Naive B cell (primary cell): ENCODE measurements around the gene MYO3B. TPM values are rescaled to one million over a fixed set of nuclear protein-coding genes. Genes with fewer than 3 reads are reported as not detected.

Experiments
- ATAC-seq, 2 donors: fragments of 150-1000 bp; cut with Tn5 transposase; 2 replicates each; pipeline ENCODE4 v1.10.0; 2021; ENCODE audit warnings: low read depth in 2 of 2, mild to moderate bottlenecking in 2 of 2, moderate library complexity in 2 of 2
- DNase-seq: peaks from one replicate; pipeline ENCODE4 v3.0.0; 2022
- H3K27ac Mint-ChIP-seq, 6 donors: one replicate each; pipeline ENCODE4 v1.8.0; 2020 to 2022; ENCODE audit warnings: mild to moderate bottlenecking in 6 of 6, mixed read lengths in 6 of 6, moderate library complexity in 5 of 6, inconsistent platforms in 2 of 6
- H3K27me3 Mint-ChIP-seq, 3 donors: one replicate each; pipeline ENCODE4 v1.8.0; 2021 to 2022; ENCODE audit warnings: mixed read lengths in 3 of 3, mild to moderate bottlenecking in 1 of 3
- H3K36me3 Mint-ChIP-seq, 2 donors: one replicate each; pipeline ENCODE4 v1.8.0; 2020 to 2022; ENCODE audit warnings: mixed read lengths in 2 of 2, inconsistent platforms in 1 of 2, mild to moderate bottlenecking in 1 of 2
- H3K4me1 Mint-ChIP-seq, 3 donors: one replicate each; pipeline ENCODE4 v1.8.0; 2020 to 2022; ENCODE audit warnings: mixed read lengths in 3 of 3, inconsistent platforms in 1 of 3, mild to moderate bottlenecking in 1 of 3, moderate library complexity in 1 of 3
- H3K4me3 Mint-ChIP-seq, 8 donors: one replicate each; pipeline ENCODE4 v1.8.0; 2020 to 2022; ENCODE audit warnings: mild to moderate bottlenecking in 8 of 8, mixed read lengths in 8 of 8, moderate library complexity in 8 of 8, inconsistent platforms in 2 of 8
- H3K9me3 Mint-ChIP-seq, 7 donors: one replicate each; pipeline ENCODE4 v1.8.0; 2020 to 2022; ENCODE audit warnings: mixed read lengths in 7 of 7, mild to moderate bottlenecking in 5 of 7, inconsistent platforms in 2 of 7, moderate library complexity in 1 of 7
- polyA plus RNA-seq, 6 donors: library from polyadenylated mRNA; unstranded; fragments of 300-500 nt; fragmentation: Illumina TruSeq; gene quantifications; one replicate each; pipeline ENCODE4 v1.2.3, GENCODE V29; 2021; ENCODE audit warnings: low read depth in 6 of 6

Gene MYO3B
- polyA plus RNA-seq, 6 donors from 2014 or later: not detected

DNA sequence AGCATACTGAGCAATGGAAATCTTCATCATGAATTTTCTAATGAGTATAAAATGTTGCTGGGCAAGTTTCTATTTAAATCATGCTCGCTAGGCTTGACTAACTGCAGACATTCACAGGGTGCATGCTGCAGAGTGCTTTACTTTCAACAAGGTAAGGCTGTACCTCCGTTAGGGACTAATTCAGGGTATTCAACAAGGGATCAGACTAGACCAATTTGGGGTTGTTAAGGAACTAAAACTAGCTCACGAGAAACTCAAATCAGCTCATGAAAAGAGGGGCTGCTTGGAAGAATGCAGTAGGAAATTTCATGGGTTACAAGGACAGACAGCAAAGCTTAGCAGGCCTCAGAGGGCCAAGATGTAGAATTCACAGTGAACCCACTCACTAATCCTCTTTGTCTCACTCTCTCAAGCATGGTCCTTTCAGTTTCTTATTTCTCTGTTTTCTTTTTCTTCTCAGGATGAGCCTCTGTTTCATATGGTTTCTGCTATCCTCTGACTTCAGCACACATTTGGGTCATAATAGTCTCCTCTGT, 2.2 kb downstream of the MYO3B start:
- peaks cover 0 to 10% (median 2%) of the 10 kb centered on the region in 7 donors for H3K9me3 Mint-ChIP-seq
- no peak for DNase-seq
- H3K36me3 Mint-ChIP-seq: no peaks in the 10 kb centered on the region
- no peaks in the 10 kb centered on the region for H3K27me3 Mint-ChIP-seq
- H3K4me1 Mint-ChIP-seq: no peaks in the 10 kb centered on the region
- ATAC-seq: no peak
- no peak overlapping the region for H3K4me3 Mint-ChIP-seq
- no peak overlapping the region for H3K27ac Mint-ChIP-seq

DNA sequence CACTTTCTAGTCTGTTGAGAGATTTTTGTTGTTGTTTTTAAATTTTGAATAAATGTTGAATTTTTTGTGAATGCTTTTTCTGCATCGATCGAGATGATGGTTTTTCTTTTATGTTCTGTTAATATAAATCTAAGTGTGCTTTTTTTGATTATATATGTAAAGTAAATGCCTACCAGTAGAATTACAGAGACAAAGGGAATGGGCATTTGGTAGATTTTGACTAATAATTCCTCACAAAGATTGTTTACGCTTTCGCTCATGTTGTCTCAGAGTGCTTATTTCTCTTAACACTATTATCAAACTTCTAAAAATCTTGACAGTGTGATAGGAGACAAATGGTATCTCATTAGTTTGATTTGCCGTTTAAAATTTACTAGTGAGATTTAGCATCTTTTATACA, 3.7 kb downstream of the MYO3B start:
- Mint-ChIP-seq H3K9me3 (peaks cover 0 to 25% (median 12%) of the 10 kb centered on the region in 7 donors), H3K27me3 (no peaks in the 10 kb centered on the region), H3K27ac (no peak overlapping the region), H3K4me1 (no peaks in the 10 kb centered on the region), H3K4me3 (no peak overlapping the region), H3K36me3 (no peaks in the 10 kb centered on the region)
- ATAC-seq: no peak
- DNase-seq: no peak

DNA sequence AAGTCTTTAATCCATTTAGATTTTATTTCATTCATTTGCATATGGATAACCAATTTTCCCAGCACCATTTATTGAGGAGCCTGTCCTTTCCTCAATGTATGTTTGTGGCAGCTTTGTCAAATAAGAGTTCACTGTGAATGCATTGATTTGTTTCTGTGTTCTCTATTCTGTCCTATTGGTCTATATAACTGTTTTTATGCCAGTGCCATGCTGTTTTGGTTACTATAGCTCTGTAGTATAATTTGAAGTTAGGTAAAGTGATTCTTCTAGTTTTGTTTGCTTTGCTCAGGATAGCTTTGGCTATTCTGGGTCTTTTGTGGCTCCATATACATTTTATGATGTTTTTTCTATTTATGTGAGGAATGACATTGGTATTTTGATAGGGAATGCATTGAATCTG, 7.4 kb downstream of the MYO3B start:
- Mint-ChIP-seq H3K36me3 (peaks cover 11 to 13% of the 10 kb centered on the region in 2 donors), H3K27me3 (peaks cover 4 to 10% (median 10%) of the 10 kb centered on the region in 3 donors), H3K4me3 (no peak overlapping the region), H3K27ac (no peak overlapping the region), H3K4me1 (no peaks in the 10 kb centered on the region), H3K9me3 (peaks cover 9 to 62% (median 36%) of the 10 kb centered on the region in 7 donors)
- ATAC-seq (no peak), DNase-seq (no peak)

DNA sequence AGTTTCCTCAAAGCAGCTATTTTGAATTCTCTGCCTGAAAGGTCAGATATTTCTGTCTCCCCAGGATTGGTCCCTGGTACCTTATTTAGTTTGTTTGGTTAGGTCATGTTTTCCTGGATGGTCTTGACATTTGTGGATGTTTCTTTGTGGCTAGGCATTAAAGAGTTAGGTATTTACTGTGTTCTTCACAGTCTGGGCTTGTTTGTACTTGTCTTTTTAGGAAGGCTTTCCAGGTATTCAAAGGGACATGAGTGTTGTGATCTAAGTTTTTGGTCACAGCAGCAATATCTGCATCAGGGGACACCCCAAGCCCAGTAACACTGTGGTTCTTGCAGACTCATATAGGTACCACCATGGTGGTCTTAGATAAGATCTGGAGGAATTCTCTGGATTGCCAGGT, 11.8 kb downstream of the MYO3B start:
- ATAC-seq: no peak
- H3K4me1 Mint-ChIP-seq: no peaks in the 10 kb centered on the region
- peaks cover 4 to 28% (median 23%) of the 10 kb centered on the region in 3 donors for H3K27me3 Mint-ChIP-seq
- H3K36me3 Mint-ChIP-seq: peaks cover 11 to 13% of the 10 kb centered on the region in 2 donors
- no peak overlapping the region for H3K4me3 Mint-ChIP-seq
- H3K27ac Mint-ChIP-seq: no peak overlapping the region
- DNase-seq: no peak
- H3K9me3 Mint-ChIP-seq: peaks cover 9 to 79% (median 44%) of the 10 kb centered on the region in 7 donors

DNA sequence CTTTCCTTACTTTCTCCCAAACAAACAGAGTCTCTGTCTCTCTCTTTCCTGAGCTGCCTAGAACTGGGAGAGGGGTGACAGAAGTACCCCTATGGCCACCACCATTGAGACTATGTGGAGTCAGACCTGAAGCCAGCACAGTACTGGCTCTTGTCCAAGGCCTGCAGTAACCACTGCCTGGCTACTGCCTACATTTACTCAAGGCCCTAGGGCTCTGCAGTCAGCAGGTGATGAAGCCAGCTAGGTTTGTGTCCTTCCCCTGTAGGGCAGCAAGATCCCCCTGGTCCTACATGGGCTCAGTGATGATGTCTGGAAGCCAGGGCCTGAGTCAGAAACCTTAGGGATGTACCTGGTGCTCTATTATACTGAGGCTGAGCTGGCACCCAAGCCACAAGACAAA, 12.2 kb downstream of the MYO3B start:
- Mint-ChIP-seq H3K36me3 (peaks cover 11 to 13% of the 10 kb centered on the region in 2 donors), H3K27me3 (peaks cover 4 to 32% (median 26%) of the 10 kb centered on the region in 3 donors), H3K27ac (no peak overlapping the region), H3K4me3 (no peak overlapping the region), H3K9me3 (peaks cover 9 to 74% (median 41%) of the 10 kb centered on the region in 7 donors), H3K4me1 (no peaks in the 10 kb centered on the region)
- no peak for ATAC-seq
- no peak for DNase-seq

DNA sequence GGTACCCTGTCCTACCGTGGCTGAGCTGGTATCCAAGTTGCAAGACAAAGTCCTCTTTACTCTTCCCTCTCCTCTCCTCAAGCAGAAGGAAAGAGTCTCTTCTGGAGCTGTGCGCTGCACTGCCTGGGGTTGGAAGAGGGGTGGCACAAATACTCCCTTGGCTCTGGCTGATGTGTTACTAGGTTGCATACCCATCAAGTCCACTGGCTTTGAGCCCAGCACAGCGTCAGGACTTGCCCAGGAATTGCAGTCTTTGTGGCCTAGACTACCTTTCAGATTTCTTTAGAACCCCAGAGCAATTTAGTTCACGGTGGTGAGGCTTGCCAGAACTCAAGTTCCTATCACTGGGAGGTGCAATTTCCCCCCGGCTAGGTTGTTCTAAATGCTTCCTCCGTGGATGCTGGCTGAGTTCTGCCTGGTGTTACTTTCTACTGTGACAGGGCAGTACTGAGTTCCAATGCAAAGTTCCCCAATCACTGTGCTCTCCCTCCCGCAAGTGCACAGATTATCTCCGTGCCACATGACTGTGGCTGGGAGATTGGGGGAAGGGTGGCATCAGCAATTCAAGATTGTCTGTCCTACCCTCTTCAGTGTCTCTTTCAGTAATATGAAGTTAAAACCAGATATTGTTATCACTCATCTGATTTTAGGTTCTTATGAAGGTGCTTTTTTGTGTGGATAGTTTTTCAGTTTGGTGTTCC, 13.4 kb downstream of the MYO3B start:
- no peak for ATAC-seq
- no peak overlapping the region for H3K4me3 Mint-ChIP-seq
- DNase-seq: no peak
- H3K36me3 Mint-ChIP-seq: peaks cover 11 to 13% of the 10 kb centered on the region in 2 donors
- H3K27ac Mint-ChIP-seq: no peak overlapping the region
- H3K4me1 Mint-ChIP-seq: no peaks in the 10 kb centered on the region
- peaks cover 7 to 34% (median 29%) of the 10 kb centered on the region in 3 donors for H3K27me3 Mint-ChIP-seq
- peaks cover 9 to 63% (median 31%) of the 10 kb centered on the region in 7 donors for H3K9me3 Mint-ChIP-seq

DNA sequence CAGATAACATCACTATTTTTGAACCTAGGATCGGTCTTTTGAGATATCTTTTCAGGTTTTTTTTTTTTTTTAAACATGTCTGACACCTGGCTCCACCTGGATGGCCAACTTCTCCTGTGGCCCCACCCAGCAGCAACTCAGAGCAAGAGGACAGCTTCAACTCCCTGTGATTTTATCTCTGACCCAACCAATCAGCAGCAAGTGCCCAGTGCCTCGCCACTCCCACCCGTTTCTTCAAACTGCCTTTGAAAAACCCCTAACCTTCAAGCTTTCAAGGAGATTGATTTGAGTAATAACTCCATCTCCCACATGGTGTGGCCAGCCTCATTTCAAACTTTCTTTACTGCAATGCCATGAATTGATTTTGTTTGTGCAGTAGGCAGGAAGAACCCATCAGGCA, 19.0 kb downstream of the MYO3B start:
- Mint-ChIP-seq H3K27ac (no peak overlapping the region), H3K4me3 (no peak overlapping the region), H3K27me3 (peaks cover 3 to 34% (median 12%) of the 10 kb centered on the region in 3 donors), H3K4me1 (no peaks in the 10 kb centered on the region), H3K9me3 (peaks cover 0 to 10% (median 0%) of the 10 kb centered on the region in 7 donors), H3K36me3 (no peaks in the 10 kb centered on the region)
- ATAC-seq: no peak
- no peak for DNase-seq

DNA sequence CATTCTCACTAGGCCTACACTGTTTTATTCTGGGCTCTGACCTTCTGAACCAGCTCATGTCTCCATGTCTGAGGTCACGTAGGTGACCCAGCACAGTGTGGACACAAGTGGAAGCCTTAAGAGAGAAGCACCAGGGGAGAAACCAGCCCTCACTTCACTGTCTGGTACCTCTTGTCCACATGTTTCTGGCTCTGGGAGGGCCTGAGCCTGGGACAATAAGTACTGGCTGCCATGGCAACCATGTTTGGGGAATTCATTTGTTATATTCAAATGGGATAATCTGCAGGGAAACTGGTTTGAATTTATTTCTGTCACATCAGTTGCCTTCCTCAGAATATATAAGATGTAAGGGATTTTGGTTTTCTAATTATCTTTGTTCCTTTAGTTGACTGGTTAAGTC, 23.3 kb downstream of the MYO3B start:
- peaks cover 0 to 24% (median 11%) of the 10 kb centered on the region in 3 donors for H3K27me3 Mint-ChIP-seq
- no peaks in the 10 kb centered on the region for H3K4me1 Mint-ChIP-seq
- DNase-seq (no peak), ATAC-seq (no peak)
- no peak overlapping the region for H3K27ac Mint-ChIP-seq
- peaks cover 0 to 3% (median 0%) of the 10 kb centered on the region in 7 donors for H3K9me3 Mint-ChIP-seq
- H3K36me3 Mint-ChIP-seq: no peaks in the 10 kb centered on the region
- H3K4me3 Mint-ChIP-seq: no peak overlapping the region

DNA sequence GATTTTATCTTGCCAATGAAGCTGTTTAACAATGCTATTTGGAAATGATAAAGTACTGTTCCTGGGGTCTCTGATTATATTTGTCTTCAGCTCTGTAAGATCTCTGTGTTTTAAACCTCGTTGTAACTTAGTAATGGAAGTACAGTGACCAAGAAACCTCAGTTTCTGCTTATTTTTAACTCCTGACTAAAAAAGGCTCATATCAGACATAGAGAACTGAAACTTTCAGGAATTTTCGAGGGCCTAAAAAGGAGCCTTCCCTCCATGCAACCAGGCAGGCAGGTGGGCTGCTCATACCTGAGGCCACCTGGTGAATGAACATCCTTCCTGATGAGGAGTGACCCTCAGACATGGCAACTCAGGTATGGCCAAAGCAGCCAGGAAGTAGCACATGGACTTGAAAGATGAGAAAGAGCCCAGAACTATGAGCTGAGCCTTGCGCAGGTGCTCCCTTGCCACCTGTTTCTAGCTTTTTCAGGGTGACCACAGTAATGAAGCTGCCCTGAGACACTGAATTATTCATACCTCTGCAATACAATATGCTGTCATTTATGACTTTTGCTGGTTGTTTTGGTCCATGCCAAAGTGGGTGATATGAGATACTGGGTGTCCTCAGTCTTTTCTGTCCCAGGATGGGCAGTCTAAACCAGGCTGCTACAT, 23.9 kb downstream of the MYO3B start:
- Mint-ChIP-seq H3K27ac (no peak overlapping the region), H3K4me3 (no peak overlapping the region), H3K9me3 (peaks cover 0 to 3% (median 0%) of the 10 kb centered on the region in 7 donors), H3K27me3 (peaks cover 0 to 24% (median 13%) of the 10 kb centered on the region in 3 donors), H3K36me3 (no peaks in the 10 kb centered on the region), H3K4me1 (no peaks in the 10 kb centered on the region)
- ATAC-seq (no peak), DNase-seq (no peak)

DNA sequence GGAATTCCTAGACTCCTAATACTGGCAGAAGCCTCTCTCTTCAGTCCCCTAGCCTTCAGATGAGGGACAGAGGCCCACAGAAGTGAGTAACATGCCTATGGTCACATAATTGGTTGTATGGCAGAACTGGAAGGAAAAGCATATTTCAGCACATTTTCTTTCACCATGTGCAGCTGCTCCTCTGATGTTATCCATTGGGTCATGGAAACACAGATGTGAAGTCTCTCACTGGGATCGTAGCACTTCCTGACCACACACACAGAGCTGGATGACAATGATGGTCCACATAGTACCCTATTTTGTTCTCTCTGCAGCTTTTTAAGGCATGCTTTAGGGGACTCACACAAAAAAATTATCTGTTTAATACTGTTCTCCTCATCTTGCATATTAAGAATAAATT, 24.5 kb downstream of the MYO3B start:
- H3K27ac Mint-ChIP-seq: no peak overlapping the region
- peaks cover 0 to 9% (median 2%) of the 10 kb centered on the region in 7 donors for H3K9me3 Mint-ChIP-seq
- H3K4me3 Mint-ChIP-seq: no peak overlapping the region
- H3K4me1 Mint-ChIP-seq: no peaks in the 10 kb centered on the region
- DNase-seq: no peak
- peaks cover 0 to 19% (median 13%) of the 10 kb centered on the region in 3 donors for H3K27me3 Mint-ChIP-seq
- ATAC-seq: no peak
- H3K36me3 Mint-ChIP-seq: no peaks in the 10 kb centered on the region

DNA sequence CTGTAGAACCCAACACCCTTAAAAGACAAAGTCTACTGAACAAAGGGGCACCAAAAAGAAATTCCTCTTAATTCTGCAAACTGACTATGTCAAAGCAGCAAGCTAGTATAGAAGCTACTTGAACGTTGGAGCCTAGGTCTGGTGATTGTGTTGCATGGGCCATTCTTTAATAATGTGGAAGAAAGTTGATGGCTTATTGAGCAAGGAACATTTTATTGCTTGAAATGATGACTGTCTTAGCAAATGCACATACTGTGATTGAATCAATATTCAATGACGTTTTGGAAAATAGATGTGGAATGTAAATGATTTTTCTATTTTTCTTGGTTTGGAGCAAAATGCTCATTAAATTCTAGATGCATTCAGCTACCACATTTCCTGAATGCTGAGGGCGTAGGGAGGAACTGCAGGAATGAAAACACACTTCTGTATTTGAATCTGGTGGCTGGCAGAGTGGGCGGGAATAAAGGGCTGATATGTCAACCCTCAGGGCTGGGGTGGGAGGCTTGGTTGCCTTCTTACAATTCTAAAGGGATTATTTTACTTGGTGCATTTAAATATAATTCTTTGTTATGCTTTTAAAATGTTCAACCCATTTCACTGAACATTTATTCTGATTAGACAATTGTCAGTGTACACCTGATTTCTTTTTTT, 26.5 kb downstream of the MYO3B start:
- peaks cover 0 to 13% (median 9%) of the 10 kb centered on the region in 3 donors for H3K27me3 Mint-ChIP-seq
- H3K4me3 Mint-ChIP-seq: no peak overlapping the region
- ATAC-seq: no peak
- no peak for DNase-seq
- no peaks in the 10 kb centered on the region for H3K4me1 Mint-ChIP-seq
- H3K9me3 Mint-ChIP-seq: peaks cover 0 to 11% (median 2%) of the 10 kb centered on the region in 7 donors
- H3K27ac Mint-ChIP-seq: no peak overlapping the region
- no peaks in the 10 kb centered on the region for H3K36me3 Mint-ChIP-seq

DNA sequence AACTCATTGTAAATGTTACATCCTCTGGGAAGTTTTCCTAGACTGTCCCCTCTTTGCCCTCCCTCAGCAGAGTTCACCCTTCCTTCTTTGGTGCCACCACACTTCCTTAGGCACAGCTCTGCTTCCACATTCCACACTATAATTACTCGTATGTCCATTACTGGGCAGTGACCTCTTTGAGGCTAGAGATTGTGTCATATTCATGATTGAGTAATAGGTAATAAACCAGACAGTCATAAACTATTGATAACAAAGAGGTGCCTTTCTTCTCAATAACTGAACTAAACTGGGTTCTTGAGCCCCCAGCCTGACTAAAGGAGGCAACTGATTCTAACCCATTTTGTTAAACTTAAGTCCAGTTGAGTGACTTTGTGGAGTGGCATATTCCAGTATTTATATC, 28.3 kb downstream of the MYO3B start:
- Mint-ChIP-seq H3K27ac (peak overlapping the region in 1 of 6 donors; percentile 10), H3K4me1 (no peaks in the 10 kb centered on the region), H3K36me3 (no peaks in the 10 kb centered on the region), H3K27me3 (peaks cover 0 to 13% (median 9%) of the 10 kb centered on the region in 3 donors), H3K4me3 (no peak overlapping the region), H3K9me3 (peaks cover 4 to 24% (median 10%) of the 10 kb centered on the region in 7 donors)
- ATAC-seq (no peak), DNase-seq (no peak)

DNA sequence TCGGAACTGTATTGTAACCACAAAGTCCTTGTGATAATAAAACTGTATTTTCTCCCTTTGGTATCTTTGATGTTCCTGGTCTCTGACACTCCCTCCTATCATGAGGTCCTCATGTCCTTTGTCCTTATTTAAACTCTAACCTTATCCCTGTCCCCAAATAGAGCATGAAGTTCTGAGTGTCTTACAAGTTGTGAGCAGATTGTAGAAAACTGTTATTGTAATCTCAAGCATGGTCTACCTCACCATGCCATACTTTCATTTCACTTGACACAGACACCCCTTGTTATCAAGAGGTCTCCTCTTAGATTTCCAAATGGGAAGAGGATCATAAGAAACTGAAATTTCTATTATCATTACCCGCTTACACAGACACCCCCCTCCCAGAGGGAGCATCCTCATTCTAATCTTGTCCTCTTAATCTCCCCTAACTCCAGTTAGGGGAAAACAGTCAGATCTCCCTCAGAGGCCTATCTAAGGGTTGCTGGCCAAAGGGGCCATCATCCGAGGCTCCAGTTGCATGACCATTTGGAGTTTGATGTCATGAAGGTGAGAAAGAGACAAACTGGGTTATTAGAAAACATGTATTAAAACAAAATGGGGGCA, 29.0 kb downstream of the MYO3B start:
- Mint-ChIP-seq H3K4me3 (no peak overlapping the region), H3K27ac (no peak overlapping the region), H3K4me1 (no peaks in the 10 kb centered on the region), H3K27me3 (peaks cover 0 to 13% (median 9%) of the 10 kb centered on the region in 3 donors), H3K9me3 (peaks cover 4 to 28% (median 13%) of the 10 kb centered on the region in 7 donors), H3K36me3 (no peaks in the 10 kb centered on the region)
- ATAC-seq: no peak
- no peak for DNase-seq
